ENCODE results near the gene ACBD6.

DNA sequence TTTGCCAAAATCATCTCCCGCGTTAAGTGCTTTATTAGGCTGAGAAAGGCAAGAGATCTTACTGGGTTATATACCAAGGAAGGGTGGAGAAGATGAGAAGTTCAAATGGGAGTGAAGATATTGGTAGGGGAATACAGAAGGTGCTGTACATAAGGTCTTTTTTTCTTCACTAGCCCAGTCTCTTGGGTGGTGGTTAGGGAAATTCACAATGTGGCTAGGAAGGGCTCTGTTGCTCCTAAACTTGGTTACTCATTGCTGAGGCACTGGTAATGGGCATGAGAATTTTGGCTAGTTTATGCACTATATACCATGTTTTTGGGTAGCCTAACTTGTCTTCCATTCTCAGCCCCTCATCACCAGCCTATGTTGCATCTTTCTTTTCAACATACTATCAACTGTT, 221.8 kb downstream of the ACBD6 start:
- TF ChIP-seq MAX (IDR thresholded peaks at IDR 0.05) (no peak), FOXA2 (IDR thresholded peaks at IDR 0.05) (no peak), REST (IDR thresholded peaks at IDR 0.05) (no peak), FOXA1 (IDR thresholded peaks at IDR 0.05) (no peak), SP1 (IDR thresholded peaks at IDR 0.05) (no peak), RXRA (IDR thresholded peaks at IDR 0.05) (no peak), ATF3 (IDR thresholded peaks at IDR 0.05) (no peak), GABPA (IDR thresholded peaks at IDR 0.05 in 1 of 2, conservative IDR thresholded peaks at IDR 0.05 in 1 of 2) (no peak)
- TF ChIP-seq, protein P1, sequence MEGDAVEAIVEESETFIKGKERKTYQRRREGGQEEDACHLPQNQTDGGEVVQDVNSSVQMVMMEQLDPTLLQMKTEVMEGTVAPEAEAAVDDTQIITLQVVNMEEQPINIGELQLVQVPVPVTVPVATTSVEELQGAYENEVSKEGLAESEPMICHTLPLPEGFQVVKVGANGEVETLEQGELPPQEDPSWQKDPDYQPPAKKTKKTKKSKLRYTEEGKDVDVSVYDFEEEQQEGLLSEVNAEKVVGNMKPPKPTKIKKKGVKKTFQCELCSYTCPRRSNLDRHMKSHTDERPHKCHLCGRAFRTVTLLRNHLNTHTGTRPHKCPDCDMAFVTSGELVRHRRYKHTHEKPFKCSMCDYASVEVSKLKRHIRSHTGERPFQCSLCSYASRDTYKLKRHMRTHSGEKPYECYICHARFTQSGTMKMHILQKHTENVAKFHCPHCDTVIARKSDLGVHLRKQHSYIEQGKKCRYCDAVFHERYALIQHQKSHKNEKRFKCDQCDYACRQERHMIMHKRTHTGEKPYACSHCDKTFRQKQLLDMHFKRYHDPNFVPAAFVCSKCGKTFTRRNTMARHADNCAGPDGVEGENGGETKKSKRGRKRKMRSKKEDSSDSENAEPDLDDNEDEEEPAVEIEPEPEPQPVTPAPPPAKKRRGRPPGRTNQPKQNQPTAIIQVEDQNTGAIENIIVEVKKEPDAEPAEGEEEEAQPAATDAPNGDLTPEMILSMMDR (IDR thresholded peaks at IDR 0.05; ENCODE audit: low read depth, low read length, missing input control), result no peak

All from liver (tissue), 3 donors.